SK-N-MC (cell line): Measurements from ENCODE around the gene XRCC6.
"Not testable (repeated sequence)": the region's sequence is repeated elsewhere in the genome, so short reads cannot be mapped to it uniquely, and the experiment has no call there.

Experiments
- DNase-seq: peaks from one replicate; pipeline ENCODE4 v3.0.0-alpha.2; 2011; ENCODE audit warnings: low read depth, low spot score
- H3K27ac ChIP-seq: fragments of 200-600 bp; sonication (generic); 2 replicates; pipeline ENCODE4 v1.5.1; 2016; ENCODE audit warnings: mixed run types
- H3K36me3 ChIP-seq: fragments of 200-600 bp; sonication (generic); 2 replicates; pipeline ENCODE4 v1.6.1; 2017; ENCODE audit warnings: antibody characterized with exemption, low read length, mixed read lengths; ENCODE audit not compliant: insufficient read depth
- H3K4me3 ChIP-seq: fragments of 200-600 bp; sonication (generic); 2 replicates; pipeline ENCODE4 v1.5.1; 2016
- H3K9ac ChIP-seq: fragments of 200-600 bp; sonication (generic); 2 replicates; pipeline ENCODE4 v1.8.0; 2017; ENCODE audit warnings: mixed run types, mixed read lengths; ENCODE audit not compliant: insufficient read length
- H3K9me3 ChIP-seq: fragments of 200-600 bp; sonication (generic); 2 replicates; pipeline ENCODE4 v1.6.1; 2017; ENCODE audit warnings: low read depth, mild to moderate bottlenecking, antibody characterized with exemption, low read length, moderate library complexity, mixed read lengths
- EZH2 ChIP-seq: fragments of 200-600 bp; sonication (generic); IDR thresholded peaks from one replicate; pipeline ENCODE4 v1.6.1; 2017; ENCODE audit warnings: antibody characterized with exemption
- FOXP2 ChIP-seq: optimal IDR thresholded peaks from 2 replicates; pipeline ENCODE3; 2011; ENCODE audit warnings: mild to moderate bottlenecking, moderate library complexity; ENCODE audit not compliant: insufficient read depth; ENCODE audit errors: extremely low read length, control extremely low read depth
- POLR2AphosphoS5 ChIP-seq: IDR thresholded peaks from 2 replicates; pipeline ENCODE4 v1.6.1; 2012; ENCODE audit warnings: mild to moderate bottlenecking, low read depth, low read length, borderline replicate concordance

The XRCC6 gene

DNA sequence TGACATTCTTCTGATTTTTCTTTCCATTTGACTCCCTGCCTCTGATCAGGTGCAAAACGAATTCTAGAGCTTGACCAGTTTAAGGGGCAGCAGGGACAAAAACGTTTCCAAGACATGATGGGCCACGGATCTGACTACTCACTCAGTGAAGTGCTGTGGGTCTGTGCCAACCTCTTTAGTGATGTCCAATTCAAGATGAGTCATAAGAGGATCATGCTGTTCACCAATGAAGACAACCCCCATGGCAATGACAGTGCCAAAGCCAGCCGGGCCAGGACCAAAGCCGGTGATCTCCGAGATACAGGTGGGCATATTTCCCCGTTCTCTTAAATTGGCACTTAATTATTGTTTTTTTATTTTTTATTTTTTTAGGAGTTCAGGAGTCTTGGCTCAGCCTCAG, 15.4 kb downstream of the XRCC6 start:
- H3K4me3 ChIP-seq: no peak overlapping the region
- no peak overlapping the region for H3K27ac ChIP-seq
- no peak overlapping the region for H3K9ac ChIP-seq
- TF ChIP-seq EZH2 (no peak), FOXP2 (no peak), POLR2AphosphoS5 (no peak)
- peaks cover 85% of the 10 kb centered on the region for H3K36me3 ChIP-seq
- no peak for DNase-seq
- H3K9me3 ChIP-seq: no peaks in the 10 kb centered on the region

DNA sequence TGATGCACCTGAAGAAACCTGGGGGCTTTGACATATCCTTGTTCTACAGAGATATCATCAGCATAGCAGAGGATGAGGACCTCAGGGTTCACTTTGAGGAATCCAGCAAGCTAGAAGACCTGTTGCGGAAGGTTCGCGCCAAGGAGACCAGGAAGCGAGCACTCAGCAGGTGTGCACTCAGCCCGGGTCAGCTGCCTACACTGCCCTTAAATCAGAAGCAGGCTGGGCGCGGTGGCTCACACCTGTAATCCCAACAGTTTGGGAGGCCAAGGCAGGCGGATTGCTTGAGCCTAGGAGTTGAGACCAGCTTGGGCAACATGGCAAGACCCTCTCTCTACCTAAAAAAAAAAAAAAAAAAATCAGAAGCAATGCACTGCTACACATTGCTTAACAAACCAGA, 16.5 kb downstream of the XRCC6 start:
- H3K27ac ChIP-seq, H3K4me3 ChIP-seq, H3K9me3 ChIP-seq, DNase-seq, H3K9ac ChIP-seq: not testable (repeated sequence)
- H3K36me3 ChIP-seq: peaks cover 92% of the 10 kb centered on the region

DNA sequence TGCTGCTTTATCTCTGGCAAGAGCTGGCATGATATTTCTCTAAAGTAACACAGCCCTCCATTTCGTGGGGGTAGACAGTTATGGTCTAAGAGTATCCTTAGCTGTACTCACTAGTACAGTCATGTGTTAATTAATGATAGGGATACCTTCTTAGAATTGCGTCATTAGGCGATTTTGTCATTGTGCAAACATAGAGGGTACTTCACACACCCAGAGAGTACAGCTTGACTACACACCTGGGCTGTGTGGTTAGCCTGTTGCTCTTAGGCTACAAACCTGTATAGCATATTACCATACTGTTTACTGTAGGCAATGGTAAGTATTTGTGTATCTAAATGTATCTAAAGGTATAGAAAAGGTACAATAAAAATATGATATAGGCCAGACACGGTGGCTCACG, 17.0 kb downstream of the XRCC6 start:
- TF ChIP-seq POLR2AphosphoS5 (no peak), FOXP2 (no peak), EZH2 (no peak)
- no peak for DNase-seq
- Histone ChIP-seq H3K4me3 (no peak overlapping the region), H3K27ac (no peak overlapping the region), H3K9me3 (no peaks in the 10 kb centered on the region), H3K36me3 (peaks cover 96% of the 10 kb centered on the region), H3K9ac (no peak overlapping the region)

DNA sequence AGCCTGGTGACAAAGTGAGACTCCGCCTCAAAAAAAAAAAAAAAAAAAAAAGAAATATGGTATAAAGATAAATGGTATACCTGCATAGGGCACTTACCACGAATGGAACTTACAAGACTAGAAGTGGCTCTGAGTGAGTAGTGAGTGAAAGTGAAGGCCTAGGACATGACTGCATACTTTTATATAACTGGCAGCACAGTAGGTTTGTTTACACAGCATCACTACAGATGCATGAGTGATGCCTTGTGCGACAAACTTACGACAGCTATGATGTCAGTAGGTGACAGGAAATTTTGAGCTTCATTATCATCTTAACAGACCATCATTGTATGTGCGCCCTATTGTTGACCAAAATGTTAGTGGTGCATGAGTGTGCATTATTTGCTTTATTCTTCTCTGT, 17.7 kb downstream of the XRCC6 start:
- Histone ChIP-seq H3K4me3 (no peak overlapping the region), H3K36me3 (peaks cover 94% of the 10 kb centered on the region), H3K27ac (no peak overlapping the region), H3K9me3 (no peaks in the 10 kb centered on the region), H3K9ac (no peak overlapping the region)
- no peak for DNase-seq
- TF ChIP-seq FOXP2: no peak
- no peak for TF ChIP-seq EZH2
- TF ChIP-seq POLR2AphosphoS5: no peak

DNA sequence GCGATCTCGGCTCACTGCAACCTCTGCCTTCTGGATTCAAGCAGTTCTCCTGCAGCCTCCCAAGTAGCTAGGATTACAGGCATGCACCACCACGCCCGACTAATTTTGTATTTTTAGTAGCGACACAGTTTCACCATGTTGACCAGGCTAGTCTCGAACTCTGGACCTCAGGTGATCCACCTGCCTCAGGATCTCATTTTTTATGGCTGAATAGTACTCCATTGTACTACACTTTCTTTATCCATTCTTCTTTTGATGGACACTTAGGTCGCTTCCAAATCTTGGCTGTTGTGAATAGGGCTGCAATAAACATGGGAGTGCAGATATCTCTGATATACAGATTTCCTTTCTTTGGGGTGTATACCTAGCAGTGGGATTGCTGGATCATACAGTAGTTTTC, 20.8 kb downstream of the XRCC6 start:
- no peak for DNase-seq
- H3K9ac ChIP-seq: no peak overlapping the region
- H3K27ac ChIP-seq: no peak overlapping the region
- no peak overlapping the region for H3K4me3 ChIP-seq
- H3K9me3 ChIP-seq: no peaks in the 10 kb centered on the region
- TF ChIP-seq EZH2: no peak
- no peak for TF ChIP-seq POLR2AphosphoS5
- no peak for TF ChIP-seq FOXP2
- H3K36me3 ChIP-seq: peaks cover 91% of the 10 kb centered on the region

DNA sequence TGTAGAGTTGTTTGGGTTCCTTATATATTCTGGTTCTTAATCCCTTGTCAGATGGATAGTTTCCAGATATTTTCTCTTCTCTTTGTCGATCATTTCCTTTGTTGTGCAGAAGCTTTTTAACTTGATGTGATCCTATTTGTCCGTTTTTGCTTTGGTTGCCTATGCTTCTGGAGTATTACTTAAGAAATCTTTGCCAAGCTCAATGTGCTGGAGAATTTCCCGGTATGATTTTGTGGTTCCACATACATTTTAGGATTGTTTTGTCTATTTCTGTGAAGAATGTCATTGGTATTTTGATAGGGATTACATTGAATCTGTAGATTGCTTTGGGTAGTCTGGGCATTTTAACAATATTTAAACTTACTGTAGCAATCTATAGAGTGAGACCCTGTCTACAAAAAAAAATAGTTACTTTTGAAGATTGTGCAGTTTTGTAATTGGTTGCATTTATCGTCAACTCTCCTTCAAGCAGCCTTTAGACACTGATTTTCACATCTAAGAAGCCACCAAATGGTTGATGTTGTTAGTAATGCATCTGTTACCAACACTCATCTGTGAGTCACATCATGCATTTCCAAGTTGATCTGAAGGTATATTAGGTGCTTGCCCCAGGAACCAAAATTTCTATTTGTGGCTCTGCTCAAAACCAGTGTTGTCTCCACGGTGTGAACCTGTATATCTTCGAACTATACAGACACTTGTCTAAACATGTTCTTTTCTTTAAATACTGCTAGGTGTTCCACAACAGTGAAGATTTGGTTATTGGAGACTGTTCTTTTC, 21.4 kb downstream of the XRCC6 start:
- TF ChIP-seq EZH2 (no peak), POLR2AphosphoS5 (no peak), FOXP2 (no peak)
- no peak overlapping the region for H3K27ac ChIP-seq

DNA sequence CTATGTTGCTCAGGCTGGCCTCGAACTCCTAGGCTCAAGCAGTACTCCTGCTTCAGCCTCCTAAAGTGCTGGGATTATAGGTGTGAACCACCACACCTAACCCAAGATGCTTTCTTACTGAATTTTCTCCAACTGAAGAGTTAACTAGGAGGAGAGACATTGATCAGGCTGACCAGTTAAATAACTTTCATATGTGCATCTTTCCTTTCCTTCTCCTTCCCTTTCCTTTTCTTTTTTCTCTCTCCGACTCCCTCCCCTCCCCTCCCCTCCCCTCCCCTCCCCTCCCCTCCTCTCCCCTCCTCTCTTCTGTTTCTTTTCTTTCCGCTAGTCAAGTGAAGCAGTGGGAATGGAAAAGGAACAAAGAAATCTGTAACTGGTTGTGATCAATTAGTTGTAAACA, 26.7 kb downstream of the XRCC6 start:
- Histone ChIP-seq H3K4me3 (no peak overlapping the region), H3K36me3 (peaks cover 85% of the 10 kb centered on the region)
- TF ChIP-seq FOXP2 (no peak), POLR2AphosphoS5 (no peak), EZH2 (no peak)

More for the DNA sequence above, 21.4 kb downstream of the XRCC6 start:
- peaks cover 89% of the 10 kb centered on the region for H3K36me3 ChIP-seq
- H3K9ac ChIP-seq: no peak overlapping the region
- H3K9me3 ChIP-seq: no peaks in the 10 kb centered on the region
- no peak for DNase-seq
- no peak overlapping the region for H3K4me3 ChIP-seq

DNA sequence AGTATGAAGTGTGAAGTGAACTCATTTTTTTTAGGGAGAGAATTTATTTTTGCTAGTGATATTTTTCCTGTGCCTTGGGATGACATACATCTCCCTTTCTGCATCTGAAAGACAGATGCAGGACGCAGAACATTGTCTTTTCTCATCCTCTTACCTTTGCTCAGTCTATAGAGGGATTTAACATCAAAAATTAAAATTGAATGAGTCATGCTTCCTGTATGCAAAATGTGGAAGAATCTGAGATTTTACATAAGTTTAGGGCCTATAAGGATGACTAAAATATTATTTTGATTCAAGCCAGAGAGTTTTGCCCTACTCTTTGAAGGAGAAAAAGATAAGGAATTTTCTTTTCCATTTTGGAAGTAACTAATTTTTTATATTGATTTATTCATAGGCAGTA, 27.3 kb downstream of the XRCC6 start:
- Histone ChIP-seq H3K27ac (no peak overlapping the region), H3K4me3 (no peak overlapping the region), H3K9me3 (no peaks in the 10 kb centered on the region), H3K36me3 (peaks cover 85% of the 10 kb centered on the region), H3K9ac (no peak overlapping the region)
- TF ChIP-seq POLR2AphosphoS5 (no peak), FOXP2 (no peak)
- DNase-seq: no peak

More for the DNA sequence above, 26.7 kb downstream of the XRCC6 start:
- H3K9me3 ChIP-seq: no peaks in the 10 kb centered on the region
- no peak overlapping the region for H3K9ac ChIP-seq
- H3K27ac ChIP-seq: no peak overlapping the region
- DNase-seq: no peak

DNA sequence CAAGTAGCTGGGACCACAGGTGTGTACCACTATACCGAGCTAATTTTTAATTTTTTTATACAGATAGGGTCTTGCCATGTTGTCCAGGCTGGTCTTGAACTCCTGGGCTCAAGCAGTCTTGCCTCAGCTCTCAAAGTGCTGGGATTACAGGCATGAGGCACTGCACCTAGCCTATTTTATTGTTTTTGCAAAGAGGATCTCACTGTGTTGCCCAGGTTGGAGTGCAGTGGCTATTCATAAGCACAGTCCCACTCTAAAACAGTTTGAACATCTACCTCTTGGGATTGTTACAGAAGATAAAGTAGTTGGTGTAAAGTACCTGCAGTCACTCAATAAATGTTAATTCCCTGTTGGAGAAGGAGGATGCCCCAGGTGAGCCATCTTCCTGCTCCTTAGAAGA, 29.1 kb downstream of the XRCC6 start:
- H3K27ac ChIP-seq: no peak overlapping the region
- TF ChIP-seq FOXP2: no peak
- TF ChIP-seq POLR2AphosphoS5: no peak
- no peak for TF ChIP-seq EZH2
- H3K4me3 ChIP-seq: no peak overlapping the region
- H3K36me3 ChIP-seq: peaks cover 90% of the 10 kb centered on the region
- DNase-seq: no peak
- H3K9me3 ChIP-seq: no peaks in the 10 kb centered on the region
- H3K9ac ChIP-seq: no peak overlapping the region
